Ishikawa (cell line): Measurements from ENCODE around the gene RSPO3.

ENCODE experiments used
- CEBPB ChIP-seq: IDR thresholded peaks from 2 replicates; pipeline ENCODE4 v1.6.1; 2012
- CREB1 ChIP-seq: IDR thresholded peaks from 2 replicates; pipeline ENCODE4 v1.6.1; 2012; ENCODE audit warnings: low read depth
- EP300 ChIP-seq: IDR thresholded peaks from 2 replicates; pipeline ENCODE4 v1.6.1; 2012; ENCODE audit warnings: borderline replicate concordance
- RAD21 ChIP-seq: IDR thresholded peaks from 2 replicates; pipeline ENCODE4 v1.6.1; 2012; ENCODE audit warnings: low read depth
- REST ChIP-seq: IDR thresholded peaks from 2 replicates; pipeline ENCODE4 v1.6.1; 2012; ENCODE audit warnings: low read depth, mild to moderate bottlenecking
- TAF1 ChIP-seq: IDR thresholded peaks from 2 replicates; pipeline ENCODE4 v1.6.1; 2012; ENCODE audit warnings: low read depth, mild to moderate bottlenecking
- TEAD4 ChIP-seq: IDR thresholded peaks from 2 replicates; pipeline ENCODE4 v1.6.1; 2012
- USF1 ChIP-seq: IDR thresholded peaks from 2 replicates; pipeline ENCODE4 v1.6.1; 2012
- YY1 ChIP-seq: IDR thresholded peaks from 2 replicates; pipeline ENCODE4 v1.6.1; 2012; ENCODE audit warnings: low read depth

- TF ChIP-seq TEAD4 (no peak), RAD21 (no peak), YY1 (no peak), EP300 (no peak), REST (no peak), CREB1 (no peak), CEBPB (no peak), TAF1 (no peak), USF1 (no peak)
Observed at GRCh38 chr6:127128066-127128465, 9.6 kb downstream of the RSPO3 start.
